ENCODE data around the gene CRCP. TPM values are rescaled to one million over a fixed set of nuclear protein-coding genes. Genes with fewer than 3 reads are reported as not detected.

CRCP gene
- total RNA-seq, 6 experiments from 2014 or later = 17.2 to 38.0 (median 24.4) TPM

DNA sequence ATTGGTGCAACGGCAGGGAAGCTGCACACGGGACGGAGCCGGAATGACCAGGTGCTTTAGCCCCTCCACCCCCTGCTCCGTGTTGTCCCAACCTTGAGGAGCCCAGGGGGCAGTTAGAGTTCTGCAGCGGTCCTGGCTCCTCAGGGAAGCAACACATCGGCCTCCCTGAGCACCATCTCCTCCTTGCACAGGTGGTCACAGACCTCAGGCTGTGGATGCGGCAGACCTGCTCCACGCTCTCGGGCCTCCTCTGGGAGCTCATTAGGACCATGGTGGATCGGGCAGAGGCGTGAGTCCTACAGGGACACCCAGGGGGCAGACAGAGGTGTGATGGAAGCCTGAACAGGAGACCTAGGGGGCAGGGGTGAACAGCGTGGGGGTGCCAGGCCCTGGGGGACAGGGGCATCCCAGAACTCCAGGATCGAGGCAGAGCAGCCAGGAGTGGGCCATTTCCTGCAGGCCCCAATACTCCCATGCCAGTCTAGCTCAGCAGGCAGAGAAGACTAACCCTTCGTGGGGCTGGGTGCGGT is 31.7 kb upstream of the CRCP start:
- TF ChIP-seq POLR2A (IDR thresholded peaks at IDR 0.05) (no peak), CTCF (IDR thresholded peaks at IDR 0.05) (no peak)
- 100% methylated on average over 3 of the region's 16 CpGs for WGBS (ENCODE audit: insufficient coverage, low coverage, low lambda C conversion rate, missing lambda C conversion rate)
- no peaks in the 10 kb centered on the region for H3K27me3 ChIP-seq
- H3K4me1 ChIP-seq = peaks cover 0 to 19% (median 0%) of the 10 kb centered on the region in 4 donors
- H3K36me3 ChIP-seq = peaks cover 0 to 85% (median 41%) of the 10 kb centered on the region in 4 donors
- peak in 1 of 3 donors; percentile 49 for DNase-seq
- H3K4me3 ChIP-seq = no peak overlapping the region
- ATAC-seq = no peak
- intact Hi-C loops (cut with DNase I) = no loop called here
- H3K9me3 ChIP-seq = no peaks in the 10 kb centered on the region
- H3K27ac ChIP-seq = no peak overlapping the region

DNA sequence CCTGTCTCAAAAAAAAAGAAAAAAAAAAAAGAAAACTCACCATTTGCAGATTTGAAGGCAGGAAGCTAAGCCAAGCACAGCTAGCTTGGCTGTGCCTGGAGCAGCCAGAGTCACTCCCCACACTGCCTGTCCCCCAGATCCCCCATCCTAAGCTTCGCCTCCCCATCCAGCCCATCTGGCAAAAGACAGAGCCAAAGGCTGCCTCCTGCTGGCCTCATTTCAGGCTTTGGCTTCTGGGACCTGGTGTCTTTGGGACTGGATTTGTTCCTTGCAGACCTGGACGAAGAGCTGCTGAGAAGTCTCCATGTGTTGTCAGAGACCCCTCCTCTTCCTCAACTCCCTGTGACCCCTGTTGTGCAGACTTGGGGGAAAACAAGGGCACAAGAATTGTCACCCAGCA is 31.0 kb upstream of the CRCP start:
- TF ChIP-seq CTCF (IDR thresholded peaks at IDR 0.05) (no peak), POLR2A (IDR thresholded peaks at IDR 0.05) (no peak)
- no peaks in the 10 kb centered on the region for H3K27me3 ChIP-seq
- DNase-seq (peak in 1 of 3 donors; percentile 27), ATAC-seq (no peak)
- H3K27ac ChIP-seq = no peak overlapping the region
- WGBS (ENCODE audit: insufficient coverage, low coverage, low lambda C conversion rate, missing lambda C conversion rate) = 100% methylated on average over 1 of the region's 2 CpGs
- intact Hi-C loops (cut with DNase I) = no loop called here
- H3K4me1 ChIP-seq = peaks cover 0 to 12% (median 0%) of the 10 kb centered on the region in 4 donors
- peaks cover 0 to 90% (median 43%) of the 10 kb centered on the region in 4 donors for H3K36me3 ChIP-seq
- H3K4me3 ChIP-seq = no peak overlapping the region
- no peaks in the 10 kb centered on the region for H3K9me3 ChIP-seq

DNA sequence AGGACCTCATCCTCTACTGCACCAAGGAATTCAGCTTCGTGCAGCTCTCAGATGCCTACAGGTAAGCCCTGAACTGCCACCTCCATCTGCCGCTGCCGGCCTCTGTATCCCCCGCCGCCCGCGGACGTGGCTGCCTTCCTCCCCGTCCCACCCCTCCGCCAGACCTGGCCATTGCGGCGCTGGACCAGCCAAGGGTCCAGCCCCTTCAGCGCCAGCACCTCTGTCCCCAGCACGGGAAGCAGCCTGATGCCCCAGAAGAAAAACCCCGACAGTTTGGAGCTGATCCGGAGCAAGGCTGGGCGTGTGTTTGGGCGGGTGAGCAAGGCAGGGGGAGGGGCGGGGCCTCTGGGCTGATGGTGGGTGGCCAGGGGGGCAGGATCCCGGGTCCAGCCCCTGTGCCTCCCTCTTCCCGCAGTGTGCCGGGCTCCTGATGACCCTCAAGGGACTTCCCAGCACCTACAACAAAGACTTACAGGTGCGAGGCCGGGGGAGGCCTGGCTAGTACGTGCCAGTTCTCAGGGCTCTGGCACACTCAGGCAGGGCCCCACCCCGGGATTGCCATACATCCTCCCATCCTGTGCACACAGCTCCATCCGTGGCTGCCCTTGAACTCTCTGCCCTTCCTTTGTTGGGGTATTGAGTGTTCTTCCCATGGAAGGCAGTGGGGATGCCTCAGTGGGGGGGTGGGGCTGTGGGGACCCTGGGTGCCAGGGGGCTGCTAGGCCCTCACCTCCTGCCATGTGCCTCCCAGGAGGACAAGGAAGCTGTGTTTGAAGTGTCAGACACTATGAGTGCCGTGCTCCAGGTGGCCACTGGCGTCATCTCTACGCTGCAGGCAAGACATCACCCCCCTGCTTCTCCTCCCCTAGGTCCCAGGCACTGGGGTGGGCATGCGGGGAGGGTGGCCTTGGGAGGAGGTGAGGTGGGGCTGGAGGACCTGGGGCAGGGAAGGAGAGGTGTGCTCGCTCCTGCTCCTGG is 25.5 kb upstream of the CRCP start:
- H3K4me3 ChIP-seq = no peak overlapping the region
- intact Hi-C loops (cut with DNase I) = no loop called here
- no peak overlapping the region for H3K27ac ChIP-seq
- H3K27me3 ChIP-seq = no peaks in the 10 kb centered on the region
- TF ChIP-seq CTCF (IDR thresholded peaks at IDR 0.05) (no peak), POLR2A (IDR thresholded peaks at IDR 0.05) (no peak)
- no peaks in the 10 kb centered on the region for H3K9me3 ChIP-seq
- WGBS (ENCODE audit: insufficient coverage, low coverage, low lambda C conversion rate, missing lambda C conversion rate) = 66% methylated on average over 4 of the region's 32 CpGs
- H3K36me3 ChIP-seq = peaks cover 0 to 96% (median 39%) of the 10 kb centered on the region in 4 donors
- ATAC-seq = peak; percentile 7 to 29 (median 20)
- no peaks in the 10 kb centered on the region for H3K4me1 ChIP-seq
- no peak for DNase-seq

DNA sequence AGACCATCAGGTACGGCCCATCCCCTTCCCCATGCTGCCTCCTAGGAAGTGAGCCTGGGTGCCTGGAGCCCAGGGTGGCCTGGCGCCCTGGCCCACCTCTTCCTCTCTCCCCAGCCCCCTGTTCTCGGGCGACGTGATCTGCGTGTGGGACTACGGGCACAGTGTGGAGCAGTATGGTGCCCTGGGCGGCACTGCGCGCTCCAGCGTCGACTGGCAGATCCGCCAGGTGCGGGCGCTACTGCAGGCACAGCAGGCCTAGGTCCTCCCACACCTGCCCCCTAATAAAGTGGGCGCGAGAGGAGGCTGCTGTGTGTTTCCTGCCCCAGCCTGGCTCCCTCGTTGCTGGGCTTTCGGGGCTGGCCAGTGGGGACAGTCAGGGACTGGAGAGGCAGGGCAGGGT is 22.0 kb upstream of the CRCP start:
- Histone ChIP-seq H3K4me3 (no peak overlapping the region), H3K4me1 (no peaks in the 10 kb centered on the region), H3K36me3 (peaks cover 0 to 70% (median 21%) of the 10 kb centered on the region in 4 donors), H3K9me3 (no peaks in the 10 kb centered on the region), H3K27ac (no peak overlapping the region), H3K27me3 (no peaks in the 10 kb centered on the region)
- intact Hi-C loops (cut with DNase I) = no loop called here
- WGBS (ENCODE audit: insufficient coverage, low coverage, low lambda C conversion rate, missing lambda C conversion rate) = no CpG with 5 or more reads among the region's 19 CpGs
- DNase-seq (no peak), ATAC-seq (peak in 1 of 4 donors; percentile 4)
- TF ChIP-seq CTCF (IDR thresholded peaks at IDR 0.05) (no peak), POLR2A (IDR thresholded peaks at IDR 0.05) (no peak)
